Heart left ventricle (tissue), 13 donors: Measurements from ENCODE around the gene MAP4K1.

Experiments
- CTCF ChIP-seq, 12 donors: fragments of 200-600 bp; sonication (generic) in 4 of 12; IDR thresholded peaks; one replicate each; pipeline versions ENCODE4 v1.5.0 to v1.8.0; 2018 to 2022; ENCODE audit warnings: antibody characterized with exemption in 12 of 12, mild to moderate bottlenecking in 5 of 12
- POLR2A ChIP-seq, 2 donors: fragments of 450-650 bp; IDR thresholded peaks; one replicate each; pipeline ENCODE4 v1.6.1; 2017; ENCODE audit warnings: antibody characterized with exemption in 2 of 2, mild to moderate bottlenecking in 2 of 2, moderate library complexity in 2 of 2
- donor health status: ischemic (EF 13 %, LVEDD 7.1; RV severe dilation, severe dysfunction).
- donor health status: DM: no; HTN: yes; CAD: no.
- donor health status: DM: no; HTN: no; CAD: no.
- donor health status: ischemic (EF 25% LVEDD 6.9; RV normal size, moderate dysfunction).
- donor health status: ischemic (EF 25% LVEDD 5.7; RV mildly dilated, moderate dysfunction).
- donor health status: ischemic (EF 35%, LVEDD 5.7; RV mildly dilated, moderate dysfunction).
- donor health status: nonischemic (EF 11% LVEDD 7.7; RV severe dilation, severe dysfunction).
- donor health status: DM: yes; HTN: yes; CAD: no.
- donor health status: PGD.
- donor health status: ischemic (EF 29% LVEDD 5.4; RV normal size, mild dysfunction).
- donor health status: nonischemic (EF 23%, LVEDD 6.1; RV moderate dilation, normal function).

GRCh38 chr19:38618590-38619360 is 1.0 kb upstream of the MAP4K1 start, which contains the start of gene EIF3K:
- TF ChIP-seq CTCF (IDR thresholded peaks at IDR 0.05) (no peak), POLR2A (IDR thresholded peaks at IDR 0.05) (peak; percentile 51 to 80)
